Endothelial cell of umbilical vein (primary cell): Measurements from ENCODE around the gene PHC3.

Experiments used
- POLR2A ChIP-seq: IDR thresholded peaks from 2 replicates; pipeline ENCODE4 v1.6.1; 2012; ENCODE audit warnings: low read depth, mild to moderate bottlenecking, control low read depth, low read length
- POLR2AphosphoS5 ChIP-seq: IDR thresholded peaks from 2 replicates; pipeline ENCODE4 v1.6.1; 2012; ENCODE audit warnings: low read depth, mild to moderate bottlenecking, control low read depth, low read length, moderate library complexity; ENCODE audit not compliant: insufficient read depth

GRCh38 chr3:170109579-170110293, 71.8 kb downstream of the PHC3 start:
- no peak for TF ChIP-seq POLR2A
- no peak for TF ChIP-seq POLR2AphosphoS5
